H1 (cell line): ENCODE measurements around the gene RSPH9. TPM values are rescaled to one million over a fixed set of nuclear protein-coding genes. Genes with fewer than 3 reads are reported as not detected.

Experiments used
- CTCF ChIA-PET: fragments of 300-600 bp; sonication (Branson Sonifier 250); formaldehyde crosslinking; loops from one replicate; lab custom pipeline; 2021; ENCODE audit not compliant: partially characterized antibody; lab: Charles Lee
- POLR2A ChIA-PET: fragments of 300-600 bp; sonication (Branson Sonifier 250); formaldehyde crosslinking; loops from one replicate; lab custom pipeline; 2021; ENCODE audit warnings: inconsistent platforms; ENCODE audit not compliant: partially characterized antibody; lab: Charles Lee
- DNase-seq, 2 experiments: peaks; one replicate each; pipeline versions ENCODE4 v3.0.0 to v3.0.0-alpha.2; 2010 to 2022; ENCODE audit warnings: low spot score in 2 of 2, low read depth in 1 of 2, mixed read lengths in 1 of 2
- FAIRE-seq: peaks from 2 replicates; lab custom pipeline; 2011; peaks lifted over from hg19 to GRCh38; lab: Jason Lieb, UNC
- H2AFZ ChIP-seq: 2 replicates; pipeline ENCODE4 v1.8.1; 2012; ENCODE audit warnings: low read length, inconsistent platforms
- H2AK5ac ChIP-seq: 2 replicates; pipeline ENCODE4 v1.6.1; 2013; ENCODE audit warnings: low read depth, low read length
- H2BK120ac ChIP-seq: replicated peaks from 2 replicates; pipeline ENCODE3; 2013; ENCODE audit warnings: low read depth, low read length, inconsistent platforms
- H2BK12ac ChIP-seq: 2 replicates; pipeline ENCODE4 v1.6.1; 2013; ENCODE audit warnings: low read depth, low read length
- H2BK15ac ChIP-seq: 2 replicates; pipeline ENCODE4 v1.6.1; 2013; ENCODE audit warnings: low read length
- H2BK20ac ChIP-seq: 2 replicates; pipeline ENCODE4 v1.6.1; 2013; ENCODE audit warnings: low read length
- H2BK5ac ChIP-seq: 2 replicates; pipeline ENCODE4 v1.6.1; 2013; ENCODE audit warnings: low read depth, low read length
- H3K14ac ChIP-seq: 2 replicates; pipeline ENCODE4 v1.6.1; 2013; ENCODE audit warnings: inconsistent platforms; ENCODE audit not compliant: insufficient read length
- H3K18ac ChIP-seq: 2 replicates; pipeline ENCODE4 v1.6.1; 2013; ENCODE audit warnings: low read length; ENCODE audit errors: extremely low read depth
- H3K23ac ChIP-seq: 2 replicates; pipeline ENCODE4 v1.6.1; 2013; ENCODE audit warnings: inconsistent platforms; ENCODE audit not compliant: insufficient read length
- H3K23me2 ChIP-seq: 2 replicates; pipeline ENCODE4 v1.6.1; 2013; ENCODE audit warnings: low read depth, low read length
- H3K27ac ChIP-seq: 2 replicates; pipeline ENCODE4 v1.6.1; 2011; ENCODE audit warnings: low read depth, low read length, inconsistent platforms
- H3K27me3 ChIP-seq, 4 experiments: replicated peaks in 1 of 4; 1 replicate in 1 of 4; 2 replicates in 3 of 4; pipeline versions ENCODE4 v1.6.1 to v1.8.1; 2011 to 2013; ENCODE audit warnings: low read length in 3 of 4, mild to moderate bottlenecking in 3 of 4, inconsistent platforms in 2 of 4, mixed read lengths in 2 of 4, moderate library complexity in 1 of 4; ENCODE audit not compliant: control insufficient read depth in 3 of 4, insufficient read depth in 3 of 4; ENCODE audit errors: extremely low read depth in 1 of 4
- H3K36me3 ChIP-seq, 4 experiments: 2 replicates each; pipeline versions ENCODE4 v1.6.1 to v1.8.1; 2011 to 2013; ENCODE audit warnings: mild to moderate bottlenecking in 4 of 4, low read length in 3 of 4, moderate library complexity in 2 of 4, control low read depth in 1 of 4, inconsistent platforms in 1 of 4; ENCODE audit not compliant: insufficient read depth in 4 of 4, control insufficient read depth in 2 of 4
- H3K4ac ChIP-seq: replicated peaks from 2 replicates; pipeline ENCODE3; 2013; ENCODE audit warnings: low read length, low read depth, mixed read lengths, inconsistent platforms; ENCODE audit not compliant: insufficient read length
- H3K4me1 ChIP-seq, 4 experiments: replicated peaks in 1 of 4; 1 replicate in 1 of 4; 2 replicates in 3 of 4; pipeline versions ENCODE4 v1.6.1 to v1.8.1; 2011 to 2013; ENCODE audit warnings: low read length in 3 of 4, inconsistent platforms in 2 of 4, mixed read lengths in 1 of 4; ENCODE audit not compliant: insufficient read depth in 4 of 4, control insufficient read depth in 3 of 4
- H3K4me2 ChIP-seq, 2 experiments: 2 replicates each; pipeline versions ENCODE4 v1.6.1 to v1.8.1; 2011 to 2013; ENCODE audit warnings: low read depth in 2 of 2, low read length in 2 of 2, control low read depth in 1 of 2, inconsistent platforms in 1 of 2, mild to moderate bottlenecking in 1 of 2; ENCODE audit not compliant: insufficient read depth in 1 of 2
- H3K4me3 ChIP-seq, 4 experiments: fragments of 200-600, 300-600 bp in 1 of 4; sonication (generic), shearing (Covaris generic), sonication (Bioruptor Twin) in 1 of 4; 2 replicates each; pipeline versions ENCODE4 v1.5.1 to v1.8.1; 2011 to 2016; ENCODE audit warnings: low read length in 4 of 4, low read depth in 3 of 4, control low read depth in 2 of 4, inconsistent platforms in 2 of 4, mild to moderate bottlenecking in 2 of 4, mixed read lengths in 1 of 4, moderate library complexity in 1 of 4; ENCODE audit not compliant: insufficient read depth in 2 of 4; ENCODE audit errors: extremely low read depth in 1 of 4
- H3K56ac ChIP-seq: replicated peaks from 2 replicates; pipeline ENCODE3; 2013; ENCODE audit warnings: low read depth, mild to moderate bottlenecking, mixed read lengths, low read length, inconsistent platforms; ENCODE audit not compliant: insufficient read length
- H3K79me1 ChIP-seq: 2 replicates; pipeline ENCODE4 v1.6.1; 2013; ENCODE audit warnings: low read depth, low read length, control low read depth
- H3K79me2 ChIP-seq, 2 experiments: 2 replicates each; pipeline versions ENCODE4 v1.6.1 to v1.8.1; 2012 to 2013; ENCODE audit warnings: low read length in 2 of 2, mild to moderate bottlenecking in 2 of 2, inconsistent platforms in 1 of 2; ENCODE audit not compliant: insufficient read depth in 2 of 2, control insufficient read depth in 1 of 2
- H3K9ac ChIP-seq, 4 experiments: replicated peaks in 1 of 4; 1 replicate in 1 of 4; 2 replicates in 3 of 4; pipeline versions ENCODE4 v1.6.1 to v1.8.1; 2011 to 2013; ENCODE audit warnings: low read depth in 3 of 4, low read length in 3 of 4, control low read depth in 2 of 4, mild to moderate bottlenecking in 2 of 4, moderate library complexity in 2 of 4, inconsistent platforms in 1 of 4; ENCODE audit errors: extremely low read depth in 1 of 4
- H3K9me3 ChIP-seq, 2 experiments: 2 replicates each; pipeline versions ENCODE4 v1.6.1 to v1.8.1; 2012 to 2013; ENCODE audit warnings: mild to moderate bottlenecking in 2 of 2, moderate library complexity in 2 of 2, control low read depth in 1 of 2, inconsistent platforms in 1 of 2, low read depth in 1 of 2, low read length in 1 of 2, mixed read lengths in 1 of 2; ENCODE audit not compliant: insufficient read depth in 2 of 2
- H4K20me1 ChIP-seq, 2 experiments: replicated peaks in 1 of 2; 2 replicates each; pipeline versions ENCODE3 to v1.8.1; 2011 to 2013; ENCODE audit warnings: inconsistent platforms in 2 of 2, low read length in 2 of 2, mild to moderate bottlenecking in 1 of 2; ENCODE audit not compliant: insufficient read depth in 2 of 2, control insufficient read depth in 1 of 2
- H4K5ac ChIP-seq: 2 replicates; pipeline ENCODE4 v1.6.1; 2013; ENCODE audit warnings: low read length, low read depth, mixed read lengths, inconsistent platforms; ENCODE audit not compliant: insufficient read length
- H4K8ac ChIP-seq: 2 replicates; pipeline ENCODE4 v1.8.0; 2013; ENCODE audit warnings: mild to moderate bottlenecking, moderate library complexity, low read length, inconsistent platforms; ENCODE audit not compliant: insufficient read depth; ENCODE audit errors: extremely low read depth
- H4K91ac ChIP-seq: replicated peaks from 2 replicates; pipeline ENCODE3; 2013; ENCODE audit warnings: low read length, mixed read lengths, inconsistent platforms; ENCODE audit not compliant: insufficient read length
- JUND ChIP-seq: IDR thresholded peaks from 2 replicates; pipeline ENCODE4 v1.6.1; 2011; ENCODE audit warnings: mild to moderate bottlenecking, improper control_type of control experiment, low read length
- POLR2A ChIP-seq, 2 experiments: IDR thresholded peaks; 1 replicate in 1 of 2; 2 replicates in 1 of 2; pipeline ENCODE4 v1.6.1; 2011; ENCODE audit warnings: low read depth in 2 of 2, low read length in 2 of 2, mild to moderate bottlenecking in 2 of 2; ENCODE audit errors: control extremely low read depth in 1 of 2
- WGBS, 2 experiments: shearing (Covaris generic) in 1 of 2; methylation state at CpG; one replicate each; pipeline versions ENCODE4 v1.1.6 to v1.1.7; 2013 to 2015; ENCODE audit warnings: low lambda C conversion rate in 2 of 2, mixed read lengths in 2 of 2, inconsistent platforms in 1 of 2, low coverage in 1 of 2, missing lambda C conversion rate in 1 of 2; ENCODE audit not compliant: insufficient replicate concordance in 2 of 2, insufficient coverage in 1 of 2, insufficient read length in 1 of 2; ENCODE audit errors: extremely low coverage in 1 of 2, missing lambda C conversion rate in 1 of 2; 5-methylcytosine and 5-hydroxymethylcytosine counted together
- polyA plus RNA-seq, 7 experiments: library from polyadenylated mRNA; depleted of rRNA in 3 of 7; stranded (reverse) in 5 of 7; unstranded in 2 of 7; fragments of >200 nt in 5 of 7; fragments of 200-250 nt in 2 of 7; gene quantifications; 1 replicate in 5 of 7; 2 replicates in 1 of 7; 4 replicates in 1 of 7; pipeline versions ENCODE4 v1.2.1 to v1.2.3, GENCODE V29; 2011 to 2013; ENCODE audit warnings: missing spikeins in 2 of 7, mixed read lengths in 2 of 7
- total RNA-seq: library from RNA; stranded (reverse); fragmentation: NEBNext Ultra II Directional; extraction: Animal tissue kit (Norgen Biotek cat#: 25700); gene quantifications from 2 replicates; pipeline ENCODE4 v1.2.1, GENCODE V29; 2021

RSPH9 gene
- total and polyA plus RNA-seq, 2 of the 8 experiments (the other 6 are each of a cell fraction or from before 2014, with no cell fraction given), result 0.15 to 0.23 TPM

- FAIRE-seq, result no peak
- H3K4me2 ChIP-seq, result no peak overlapping the region
- TF ChIP-seq JUND (no peak), POLR2A (IDR thresholded peaks at IDR 0.05; ENCODE audit: control extremely low read depth in 1 of 2, low read depth in 2 of 2, low read length in 2 of 2) (peak in 1 of 2 experiments; percentile 7; a peak in 1 of 3 replicates)
- peaks cover 0 to 18% of the 10 kb centered on the region in 2 experiments; a peak in 2 of 4 replicates for H3K79me2 ChIP-seq
- no peak overlapping the region for H2BK5ac ChIP-seq
- H2BK15ac ChIP-seq, result no peak overlapping the region
- no peak overlapping the region for H3K23ac ChIP-seq
- no peak overlapping the region for H3K27ac ChIP-seq
- DNase-seq, result no peak
- H3K36me3 ChIP-seq, result peaks cover 36 to 66% (median 56%) of the 10 kb centered on the region in 4 experiments
- H4K91ac ChIP-seq, result no peak overlapping the region
- H3K4me1 ChIP-seq, result no peaks in the 10 kb centered on the region; a peak in 1 of 7 replicates
- H3K27me3 ChIP-seq, result no peaks in the 10 kb centered on the region
- H2BK12ac ChIP-seq, result no peak overlapping the region
- H3K56ac ChIP-seq, result no peak overlapping the region
- no peak overlapping the region for H2BK120ac ChIP-seq
- H3K79me1 ChIP-seq, result peaks cover 8% of the 10 kb centered on the region
- no peak overlapping the region for H3K4me3 ChIP-seq
- ChIA-PET CTCF (interaction anchor here (4.0 kb wide), 1 partner anchor 16 kb away, joined by 23 read pairs; no protein-coding TSS in a partner anchor), POLR2A (interaction anchor here (0.8 to 2.3 kb wide), 9 partner anchors 9 to 40 kb away, joined by 3 to 14 read pairs (median 4); no protein-coding TSS in a partner anchor)
- no peak overlapping the region; the same call in 1 of the 2 replicates for H4K8ac ChIP-seq
- no peak overlapping the region for H3K18ac ChIP-seq
- WGBS, 2 experiments, result 91% methylated on average over 7 of the region's 7 CpGs; no CpG with 5 or more reads in 1 of the 2 experiments
- H3K9me3 ChIP-seq, result no peaks in the 10 kb centered on the region
- H2AK5ac ChIP-seq, result no peak overlapping the region
- H2AFZ ChIP-seq, result no peak overlapping the region
- H3K14ac ChIP-seq, result no peak overlapping the region
- H3K9ac ChIP-seq, result no peak overlapping the region
- no peak overlapping the region for H4K5ac ChIP-seq
- H3K4ac ChIP-seq, result no peak overlapping the region
- no peak overlapping the region for H2BK20ac ChIP-seq
- H4K20me1 ChIP-seq, result peaks cover 6 to 14% of the 10 kb centered on the region in 2 experiments
- peaks cover 8% of the 10 kb centered on the region for H3K23me2 ChIP-seq
These were observed 20.0 kb upstream of the RSPH9 start for GRCh38 chr6:43624786-43625288.
